DOHH2 (cell line): ENCODE measurements around the gene STRADA.
A peak's percentile ranks its signal among the peaks of the same experiment; 100 is the strongest.

Source experiments
- H3F3A ChIP-seq: fragments of 200-600 bp; sonication (generic), shearing (Covaris generic); 2 replicates; pipeline ENCODE4 v1.6.0; 2016; ENCODE audit warnings: antibody characterized with exemption, mild to moderate bottlenecking; ENCODE audit not compliant: control insufficient read depth, insufficient read depth
- H3K27ac ChIP-seq: fragments of 200-600 bp; sonication (generic); 2 replicates; pipeline ENCODE4 v1.5.1; 2014; ENCODE audit warnings: low read depth, mild to moderate bottlenecking, low read length, moderate library complexity
- H3K27me3 ChIP-seq: fragments of 200-600 bp; sonication (generic); 2 replicates; pipeline ENCODE4 v1.6.1; 2014; ENCODE audit warnings: mild to moderate bottlenecking, low read length, mixed read lengths; ENCODE audit not compliant: control insufficient read depth
- H3K36me3 ChIP-seq: fragments of 200-600 bp; sonication (generic); 2 replicates; pipeline ENCODE4 v1.6.1; 2014; ENCODE audit warnings: mild to moderate bottlenecking, low read length, moderate library complexity, mixed read lengths; ENCODE audit not compliant: control insufficient read depth
- H3K4me1 ChIP-seq: fragments of 200-600 bp; sonication (generic); 2 replicates; pipeline ENCODE4 v1.6.1; 2014; ENCODE audit warnings: mild to moderate bottlenecking, low read length, mixed read lengths; ENCODE audit not compliant: control insufficient read depth
- H3K4me2 ChIP-seq: fragments of 200-600 bp; sonication (generic); 2 replicates; pipeline ENCODE4 v1.6.0; 2014; ENCODE audit warnings: mild to moderate bottlenecking, low read length, moderate library complexity
- H3K4me3 ChIP-seq: fragments of 200-600 bp; sonication (generic); 2 replicates; pipeline ENCODE4 v1.5.1; 2014; ENCODE audit warnings: mild to moderate bottlenecking, low read length, mixed read lengths
- H3K79me2 ChIP-seq: fragments of 200-600 bp; sonication (generic); 2 replicates; pipeline ENCODE4 v1.6.1; 2014; ENCODE audit warnings: mild to moderate bottlenecking, low read length, mixed read lengths; ENCODE audit not compliant: control insufficient read depth
- H3K9me2 ChIP-seq: fragments of 200-600 bp; sonication (generic); replicated peaks from 2 replicates; pipeline ENCODE4 v1.6.1; 2014; ENCODE audit warnings: mild to moderate bottlenecking, low read length, mixed read lengths; ENCODE audit not compliant: control insufficient read depth
- H3K9me3 ChIP-seq: fragments of 200-600 bp; sonication (generic); 2 replicates; pipeline ENCODE4 v1.6.1; 2014; ENCODE audit warnings: antibody characterized with exemption, low read length, mixed read lengths; ENCODE audit not compliant: control insufficient read depth, insufficient read depth
- H4K20me1 ChIP-seq: fragments of 200-600 bp; sonication (generic); 2 replicates; pipeline ENCODE4 v1.6.0; 2014; ENCODE audit warnings: low read depth, mild to moderate bottlenecking, antibody characterized with exemption, low read length, moderate library complexity; ENCODE audit not compliant: control insufficient read depth, insufficient read depth
- EZH2phosphoT487 ChIP-seq: fragments of 200-600 bp; sonication (generic); IDR thresholded peaks from 2 replicates; pipeline ENCODE4 v1.6.1; 2017; ENCODE audit warnings: borderline replicate concordance, mild to moderate bottlenecking, antibody characterized with exemption, low read length, moderate library complexity, mixed read lengths
- TF ChIP-seq, protein P1 (sequence below): fragments of 200-600 bp; sonication (generic); IDR thresholded peaks from one replicate; pipeline ENCODE4 v1.5.1; 2014; ENCODE audit warnings: antibody characterized with exemption, mild to moderate bottlenecking, low read depth, low read length; ENCODE audit not compliant: poor library complexity, severe bottlenecking

STRADA gene

DNA sequence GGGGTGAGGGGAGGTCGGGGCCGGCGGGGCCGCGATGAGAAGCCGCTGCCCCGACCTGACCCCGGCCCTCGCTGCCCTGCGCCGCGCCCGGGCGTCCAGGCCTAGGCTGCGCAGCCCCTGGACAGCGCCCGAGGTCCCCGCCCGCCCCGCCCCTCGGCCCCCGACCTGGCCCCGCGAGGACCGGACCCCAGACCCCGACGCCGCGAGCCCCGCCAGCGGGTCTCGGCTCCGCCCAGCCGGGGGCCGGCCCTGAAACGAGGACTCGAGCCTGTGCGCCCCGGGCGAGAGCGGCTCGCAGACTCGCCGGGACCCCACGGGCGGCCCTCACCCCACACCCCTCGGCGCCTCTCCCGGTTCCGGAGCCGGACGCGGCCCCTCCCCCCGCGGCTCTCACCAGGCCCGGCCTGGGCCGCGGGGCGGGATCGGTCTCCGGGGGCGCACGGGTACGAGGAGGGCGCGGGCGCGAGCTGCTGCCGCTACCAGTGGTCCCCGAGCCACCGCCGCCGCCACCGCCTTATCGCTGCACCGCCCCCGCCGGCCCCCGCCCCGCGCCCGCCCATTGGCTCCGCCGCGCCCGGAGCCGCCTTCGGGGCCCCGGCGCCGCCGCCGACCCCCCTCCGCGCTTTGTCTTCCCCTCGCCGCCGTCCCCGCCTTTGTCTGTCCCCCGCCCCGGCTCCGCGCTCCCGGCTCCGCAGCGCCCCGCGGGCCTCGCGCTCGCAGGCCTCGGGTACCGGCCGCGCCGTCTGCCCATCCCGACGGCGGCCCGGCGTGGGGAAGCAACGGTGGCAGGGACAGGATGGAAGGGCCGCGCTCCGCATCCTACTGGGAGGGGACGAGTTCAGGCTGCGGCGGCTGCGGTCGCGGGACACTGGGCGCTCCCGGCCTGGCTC is 41.7 kb downstream of the STRADA start, which contains the start of gene LIMD2:
TSS of gene LIMD2 (minus strand) at position 488 of the 890 bp plus-strand sequence. CDS start 827 bp downstream, outside the sequence.
- peaks cover 5% of the 10 kb centered on the region for H4K20me1 ChIP-seq
- H3F3A ChIP-seq = peaks cover 32% of the 10 kb centered on the region
- H3K4me3 ChIP-seq = peak within 1 kb of the TSS; percentile 95
- TF ChIP-seq, protein P1, sequence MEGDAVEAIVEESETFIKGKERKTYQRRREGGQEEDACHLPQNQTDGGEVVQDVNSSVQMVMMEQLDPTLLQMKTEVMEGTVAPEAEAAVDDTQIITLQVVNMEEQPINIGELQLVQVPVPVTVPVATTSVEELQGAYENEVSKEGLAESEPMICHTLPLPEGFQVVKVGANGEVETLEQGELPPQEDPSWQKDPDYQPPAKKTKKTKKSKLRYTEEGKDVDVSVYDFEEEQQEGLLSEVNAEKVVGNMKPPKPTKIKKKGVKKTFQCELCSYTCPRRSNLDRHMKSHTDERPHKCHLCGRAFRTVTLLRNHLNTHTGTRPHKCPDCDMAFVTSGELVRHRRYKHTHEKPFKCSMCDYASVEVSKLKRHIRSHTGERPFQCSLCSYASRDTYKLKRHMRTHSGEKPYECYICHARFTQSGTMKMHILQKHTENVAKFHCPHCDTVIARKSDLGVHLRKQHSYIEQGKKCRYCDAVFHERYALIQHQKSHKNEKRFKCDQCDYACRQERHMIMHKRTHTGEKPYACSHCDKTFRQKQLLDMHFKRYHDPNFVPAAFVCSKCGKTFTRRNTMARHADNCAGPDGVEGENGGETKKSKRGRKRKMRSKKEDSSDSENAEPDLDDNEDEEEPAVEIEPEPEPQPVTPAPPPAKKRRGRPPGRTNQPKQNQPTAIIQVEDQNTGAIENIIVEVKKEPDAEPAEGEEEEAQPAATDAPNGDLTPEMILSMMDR = no peak
- no peaks in the 10 kb centered on the region for H3K9me2 ChIP-seq
- peak within 1 kb of the TSS; percentile 94 for H3K27ac ChIP-seq
- H3K27me3 ChIP-seq = no peaks in the 10 kb centered on the region
- H3K9me3 ChIP-seq = no peaks in the 10 kb centered on the region
- H3K79me2 ChIP-seq = peaks cover 70% of the 10 kb centered on the region
- peaks cover 76% of the 10 kb centered on the region for H3K36me3 ChIP-seq
- peaks cover 80% of the 10 kb centered on the region for H3K4me1 ChIP-seq
- H3K4me2 ChIP-seq = peak within 1 kb of the TSS; percentile 100

DNA sequence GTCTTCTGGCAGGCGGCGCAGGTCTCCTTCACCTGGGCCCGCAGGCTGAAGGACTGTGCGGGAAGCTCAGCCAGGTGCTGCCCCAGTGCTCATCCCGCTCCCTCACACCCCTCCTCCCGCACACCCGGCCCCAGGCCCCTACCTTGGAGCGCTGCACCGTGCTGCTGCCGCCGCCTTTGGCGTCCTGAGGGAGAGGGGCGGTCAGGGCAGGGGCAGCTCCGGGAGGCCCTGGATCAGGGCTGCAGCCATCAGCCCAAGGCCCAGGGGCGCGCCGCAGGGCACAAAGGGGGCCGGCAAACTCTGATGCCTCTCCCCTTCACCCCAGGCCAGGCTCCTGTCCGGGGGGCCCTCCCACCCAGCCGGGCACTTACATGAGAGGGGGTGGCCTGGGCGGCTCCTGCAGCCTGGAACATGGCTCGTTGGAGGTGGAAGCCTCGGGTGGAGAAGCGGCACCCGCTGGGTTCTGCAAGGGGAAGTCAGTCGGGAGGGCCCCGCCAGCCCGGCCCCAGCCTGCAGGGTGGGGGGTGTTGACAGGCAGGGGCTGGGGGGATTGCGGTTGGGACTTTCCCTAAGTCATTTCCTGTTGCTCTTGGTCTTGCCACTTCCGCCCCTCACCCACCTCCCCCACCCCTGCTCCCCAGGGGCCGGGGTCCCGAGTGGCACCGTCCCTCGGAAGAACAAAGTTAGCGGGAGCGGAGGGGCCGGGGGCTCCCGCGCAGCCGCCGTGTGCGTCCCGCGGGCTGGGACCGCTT is 42.5 kb downstream of the STRADA start:
- Histone ChIP-seq H3K79me2 (peaks cover 61% of the 10 kb centered on the region), H3K27me3 (no peaks in the 10 kb centered on the region), H3K27ac (peak overlapping the region; percentile 94), H3K9me2 (no peaks in the 10 kb centered on the region), H3K4me2 (peak overlapping the region; percentile 70), H3K4me3 (peak overlapping the region; percentile 95), H4K20me1 (peaks cover 5% of the 10 kb centered on the region), H3F3A (peaks cover 35% of the 10 kb centered on the region), H3K9me3 (no peaks in the 10 kb centered on the region), H3K36me3 (peaks cover 70% of the 10 kb centered on the region), H3K4me1 (peaks cover 79% of the 10 kb centered on the region)
- TF ChIP-seq, protein P1 = no peak
- no peak for TF ChIP-seq EZH2phosphoT487

DNA sequence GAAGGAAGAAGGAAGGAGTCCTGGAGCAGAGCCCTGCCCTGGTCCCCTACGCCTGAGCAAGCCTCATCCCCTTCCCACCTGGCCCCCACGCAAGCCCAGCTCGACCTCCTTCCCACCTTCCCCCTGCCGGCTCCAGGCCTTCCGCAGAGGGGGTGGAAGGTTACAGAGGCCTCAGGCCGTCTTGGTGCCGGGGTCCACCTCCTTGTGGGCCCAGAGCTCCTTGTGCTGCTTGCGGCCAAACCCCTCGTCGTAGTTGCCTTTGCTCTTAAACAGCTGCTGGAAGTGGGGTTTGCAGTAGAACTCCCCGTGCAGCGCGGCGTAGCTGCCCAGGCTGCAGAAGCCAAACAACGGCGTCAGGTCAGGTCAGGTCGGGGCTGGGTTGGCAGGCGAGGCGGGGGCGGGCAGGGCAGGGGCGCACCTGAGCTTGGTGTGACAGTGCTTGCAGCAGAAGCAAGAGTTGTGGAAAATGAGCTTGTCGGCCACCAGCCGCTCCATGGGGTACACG is 43.2 kb downstream of the STRADA start:
- Histone ChIP-seq H3K36me3 (peaks cover 69% of the 10 kb centered on the region), H3K4me2 (peak overlapping the region; percentile 70), H3K27me3 (no peaks in the 10 kb centered on the region), H4K20me1 (peaks cover 5% of the 10 kb centered on the region), H3K4me3 (peak overlapping the region; percentile 95), H3K79me2 (peaks cover 55% of the 10 kb centered on the region), H3K4me1 (peaks cover 72% of the 10 kb centered on the region), H3K27ac (peak overlapping the region; percentile 94), H3K9me2 (no peaks in the 10 kb centered on the region), H3F3A (peaks cover 35% of the 10 kb centered on the region), H3K9me3 (no peaks in the 10 kb centered on the region)
- no peak for TF ChIP-seq EZH2phosphoT487
- TF ChIP-seq, protein P1 = no peak
